GM18507 (cell line): ENCODE results near the gene TTLL11.

Experiments used
- DNase-seq: peaks from one replicate; pipeline ENCODE4 v3.0.0; 2011; ENCODE audit warnings: low read depth; ENCODE audit not compliant: insufficient read length; ENCODE audit errors: extremely low spot score
- FAIRE-seq: peaks from 2 replicates; lab custom pipeline; 2011; peaks lifted over from hg19 to GRCh38; lab: Jason Lieb, UNC

Gene TTLL11

GRCh38 chr9:122092611-122093506 is at the start of gene TTLL11:
Gene TTLL11, minus strand, starts transcription at chr9:122093308. Its CDS starts 160 bp downstream, at chr9:122093148.
- DNase-seq = peak; percentile 93
- FAIRE-seq = peak; percentile 92

GRCh38 chr9:122141671-122142070 is 48.6 kb upstream of the TTLL11 start:
- FAIRE-seq = no peak
- no peak for DNase-seq

- no peak for FAIRE-seq
- DNase-seq = no peak
These were observed 47.5 kb upstream of the TTLL11 start for GRCh38 chr9:122140368-122141193.

GRCh38 chr9:122138560-122139268 is 45.6 kb upstream of the TTLL11 start:
- DNase-seq (no peak), FAIRE-seq (no peak)

GRCh38 chr9:122135529-122135859 is 42.4 kb upstream of the TTLL11 start:
- FAIRE-seq (no peak), DNase-seq (no peak)

- DNase-seq = no peak
- FAIRE-seq = no peak
These were observed 41.9 kb upstream of the TTLL11 start for GRCh38 chr9:122134822-122135528.

- DNase-seq = no peak
These were observed 41.0 kb upstream of the TTLL11 start for GRCh38 chr9:122133984-122134535.

GRCh38 chr9:122133263-122133983 is 40.3 kb upstream of the TTLL11 start:
- DNase-seq (no peak), FAIRE-seq (no peak)

More at GRCh38 chr9:122133984-122134535, 41.0 kb upstream of the TTLL11 start:
- no peak for FAIRE-seq

GRCh38 chr9:122132539-122132938 is 39.4 kb upstream of the TTLL11 start:
- DNase-seq (no peak), FAIRE-seq (no peak)

- FAIRE-seq = no peak
These were observed 38.4 kb upstream of the TTLL11 start for GRCh38 chr9:122131401-122132001.

GRCh38 chr9:122130837-122131236 is 37.7 kb upstream of the TTLL11 start:
- DNase-seq (no peak), FAIRE-seq (no peak)

More at GRCh38 chr9:122131401-122132001, 38.4 kb upstream of the TTLL11 start:
- DNase-seq = no peak

- no peak for DNase-seq
These were observed 36.9 kb upstream of the TTLL11 start for GRCh38 chr9:122129969-122130368.

GRCh38 chr9:122128969-122129343 is 35.8 kb upstream of the TTLL11 start:
- no peak for DNase-seq
- FAIRE-seq = no peak

More at GRCh38 chr9:122129969-122130368, 36.9 kb upstream of the TTLL11 start:
- FAIRE-seq = no peak

- FAIRE-seq (no peak), DNase-seq (no peak)
These were observed 35.2 kb upstream of the TTLL11 start for GRCh38 chr9:122128007-122128968.

GRCh38 chr9:122127396-122127798 is 34.3 kb upstream of the TTLL11 start:
- no peak for FAIRE-seq

GRCh38 chr9:122126331-122127261 is 33.5 kb upstream of the TTLL11 start:
- FAIRE-seq (no peak), DNase-seq (no peak)

More at GRCh38 chr9:122127396-122127798, 34.3 kb upstream of the TTLL11 start:
- DNase-seq = no peak
